HG03558 (cell line): Measurements from ENCODE around the gene PSAT1.

ENCODE experiments used
- ATAC-seq: cut with Tn5 transposase; IDR thresholded peaks from one replicate; pipeline ENCODE4 v1.9.1; 2021; ENCODE audit warnings: moderate number of reproducible peaks; ENCODE audit not compliant: unreplicated experiment; ENCODE audit errors: extremely low read depth

The PSAT1 gene

GRCh38 chr9:78358329-78359051 lies 61.6 kb downstream of the PSAT1 start:
- no peak for ATAC-seq

DNA sequence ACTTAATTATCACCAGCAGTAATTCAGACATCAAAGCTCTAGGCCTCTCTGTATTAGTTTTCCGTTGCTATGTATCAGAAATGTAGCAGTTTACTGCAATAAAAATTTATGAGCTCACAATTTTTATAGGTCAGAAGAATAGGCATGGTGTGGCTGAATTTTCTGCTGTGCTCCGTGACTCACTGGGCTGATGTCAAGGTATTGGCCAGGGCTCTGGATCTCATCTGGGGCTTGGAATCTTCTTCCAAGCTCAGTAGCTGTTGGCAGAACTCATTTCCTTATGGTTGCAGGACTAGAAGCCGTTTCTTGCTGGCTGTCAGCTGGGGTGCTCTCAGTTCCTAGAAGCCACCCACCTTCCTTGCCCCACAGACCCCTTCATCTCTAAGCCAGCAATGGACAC lies 66.3 kb downstream of the PSAT1 start:
- ATAC-seq: no peak

DNA sequence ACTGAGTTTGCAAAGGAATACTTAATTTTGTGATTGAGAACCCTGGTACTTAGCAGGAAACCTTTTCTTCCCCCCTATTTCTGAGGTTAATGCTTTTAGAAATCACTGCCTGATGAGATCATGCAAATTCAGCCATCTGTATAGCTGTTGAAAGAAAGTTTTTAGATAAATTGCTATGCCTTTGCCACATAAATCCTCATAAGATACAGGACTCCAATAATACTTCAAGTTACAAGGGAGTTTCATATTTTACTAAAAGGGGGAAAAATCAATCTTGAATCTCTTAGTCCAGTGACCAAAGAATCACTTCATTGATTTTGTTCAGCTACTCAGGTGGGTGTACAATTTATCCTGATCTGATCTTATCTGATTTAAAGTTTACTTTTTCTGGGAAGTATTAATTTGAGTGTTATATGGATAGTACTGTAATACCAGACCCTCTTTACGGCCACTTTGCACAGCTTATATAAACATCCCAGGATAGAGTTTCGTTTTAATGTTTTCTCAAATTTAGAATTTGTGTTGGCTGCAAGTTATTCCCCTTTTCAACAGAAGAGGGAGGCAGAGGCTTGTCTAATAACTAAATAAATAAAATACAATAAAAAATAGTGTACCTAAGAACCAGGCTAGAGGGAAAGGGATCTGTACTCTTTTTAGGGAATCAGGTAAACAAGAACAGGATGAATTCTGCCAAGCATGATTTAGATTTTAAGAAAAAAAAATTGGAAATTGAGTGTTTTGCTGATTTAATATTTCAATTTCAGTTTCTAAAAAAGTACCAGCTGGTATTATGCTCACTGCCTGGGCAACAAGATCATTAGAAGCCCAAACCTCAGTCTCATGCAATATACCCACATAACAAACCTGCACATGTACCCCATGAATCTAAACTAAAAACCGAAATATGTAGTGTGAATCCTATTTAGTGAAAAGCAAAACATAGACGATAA lies 69.1 kb downstream of the PSAT1 start:
- ATAC-seq: no peak

- ATAC-seq: no peak
Measured at GRCh38 chr9:78366827-78367226, 69.9 kb downstream of the PSAT1 start.

DNA sequence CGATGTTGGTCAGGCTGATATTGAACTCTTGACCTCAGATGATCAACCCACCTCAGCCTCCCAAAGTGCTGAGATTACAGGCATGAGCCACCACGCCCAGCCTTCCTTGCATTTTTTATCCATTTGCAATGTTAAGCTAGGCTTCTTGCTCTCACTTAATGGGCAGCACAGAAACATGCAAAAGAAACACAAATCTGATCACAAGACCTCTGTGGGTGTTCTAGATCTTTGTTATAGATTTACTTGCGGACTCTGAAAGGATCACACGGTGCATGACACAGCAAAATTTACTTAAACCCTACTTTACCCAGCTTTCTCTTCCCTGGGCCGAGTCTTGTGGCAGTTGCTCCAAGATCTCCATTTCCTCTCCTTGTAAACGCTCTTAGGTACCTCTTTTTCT lies 71.3 kb downstream of the PSAT1 start:
- no peak for ATAC-seq

- no peak for ATAC-seq
Measured at GRCh38 chr9:78369639-78370219, 72.8 kb downstream of the PSAT1 start.

- ATAC-seq: no peak
Measured at GRCh38 chr9:78370991-78371390, 74.1 kb downstream of the PSAT1 start.

DNA sequence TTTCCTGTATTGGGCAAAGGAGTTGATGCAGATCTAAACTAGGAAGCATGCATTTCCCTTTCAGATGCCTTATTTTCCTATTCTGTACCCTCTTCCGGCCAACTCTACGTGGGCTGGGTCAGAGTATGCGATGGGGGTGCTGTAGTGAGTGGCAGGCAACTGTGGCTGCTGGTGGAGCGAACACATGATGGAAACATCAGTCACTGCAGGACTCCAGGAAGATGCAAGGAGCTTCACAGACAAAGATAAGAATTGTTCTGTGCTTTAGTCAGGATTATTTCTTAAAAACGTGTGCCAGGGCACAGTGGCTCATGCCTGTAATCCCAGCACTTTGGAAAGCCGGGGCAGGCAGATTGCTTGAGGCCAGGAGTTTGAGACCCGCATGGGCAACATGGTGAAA lies 75.1 kb downstream of the PSAT1 start:
- no peak for ATAC-seq
